HepG2 (cell line): ENCODE data around the gene TSPAN11.

Source experiments
- CTCF ChIP-seq: sonication (generic); formaldehyde crosslinking; IDR thresholded peaks from 2 replicates; pipeline ENCODE4 v1.5.0; 2020; ENCODE audit warnings: mild to moderate bottlenecking, missing genetic modification reagents, moderate library complexity
- ELF3 ChIP-seq: IDR thresholded peaks from 2 replicates; pipeline ENCODE4 v1.6.1; 2016; ENCODE audit warnings: missing genetic modification reagents, missing compliant biosample characterization
- MAFF ChIP-seq: IDR thresholded peaks from 2 replicates; pipeline ENCODE4 v1.6.1; 2011; ENCODE audit warnings: low read depth, low read length, improper control_type of control experiment
- MAFK ChIP-seq, 2 experiments: IDR thresholded peaks in 1 of 2; conservative IDR thresholded peaks in 1 of 2; 2 replicates each; pipeline ENCODE4 v1.6.1; 2011; ENCODE audit warnings: improper control_type of control experiment in 2 of 2, low read length in 2 of 2
- POLR2A ChIP-seq, 2 experiments: IDR thresholded peaks; 2 replicates each; pipeline ENCODE4 v1.6.1; 2011; ENCODE audit warnings: low read depth in 2 of 2, low read length in 2 of 2, mild to moderate bottlenecking in 1 of 2, moderate library complexity in 1 of 2; ENCODE audit not compliant: insufficient read depth in 1 of 2
- PRDM10 ChIP-seq: sonication (generic); formaldehyde crosslinking; IDR thresholded peaks from 2 replicates; pipeline ENCODE4 v1.4.0; 2020; ENCODE audit warnings: low read depth, missing genetic modification reagents
- ZNF704 ChIP-seq: sonication (generic); formaldehyde crosslinking; IDR thresholded peaks from 2 replicates; pipeline ENCODE4 v1.8.1; 2023; ENCODE audit warnings: mild to moderate bottlenecking, inconsistent platforms, moderate library complexity, missing genetic modification reagents, borderline replicate concordance

- TF ChIP-seq POLR2A (IDR thresholded peaks at IDR 0.05; ENCODE audit: insufficient read depth in 1 of 2, low read depth in 2 of 2, low read length in 2 of 2) (no peak), ELF3 (CRISPR knock-in tag) (no peak), CTCF (CRISPR knock-in tag) (no peak), PRDM10 (no peak), ZNF704 (no peak), MAFK (conservative IDR thresholded peaks at IDR 0.05 in 1 of 2, IDR thresholded peaks at IDR 0.05 in 1 of 2; ENCODE audit: low read length in 2 of 2) (no peak), MAFF (no peak)
Measured at GRCh38 chr12:30910038-30910350, 16.6 kb upstream of the TSPAN11 start.
